ENCODE results near the gene UQCRH. TPM values are rescaled to one million over a fixed set of nuclear protein-coding genes. Genes with fewer than 3 reads are reported as not detected.
A peak's percentile ranks its signal among the peaks of the same experiment; 100 is the strongest.

Gene UQCRH
- total RNA-seq, 1 experiment from 2014 or later = 508 TPM

GRCh38 chr1:46315669-46316403 lies 12.3 kb downstream of the UQCRH start:
- no peak overlapping the region for H3K4me3 Mint-ChIP-seq
- Histone ChIP-seq H2BK12ac (ENCODE audit: insufficient read length, low read depth, low read length) (no peak overlapping the region), H3K4ac (ENCODE audit: low read depth, low read length) (no peak overlapping the region), H3K9me3 (ENCODE audit: control insufficient read depth, low read depth, low read length) (no peaks in the 10 kb centered on the region), H3K23me2 (ENCODE audit: insufficient read length, low read depth, low read length, poor library complexity, severe bottlenecking) (no peaks in the 10 kb centered on the region), H3K27me3 (ENCODE audit: insufficient read depth, low read length) (no peaks in the 10 kb centered on the region), H3K56ac (ENCODE audit: insufficient read length, low read depth, low read length) (no peak overlapping the region), H2BK15ac (ENCODE audit: low read depth, low read length) (no peak overlapping the region), H3K14ac (ENCODE audit: insufficient read depth, low read length) (no peak overlapping the region), H3K79me2 (ENCODE audit: insufficient read depth, low read length) (no peaks in the 10 kb centered on the region), H3K9ac (ENCODE audit: extremely low read depth, insufficient read length, low read length) (no peak overlapping the region), H3T11ph (ENCODE audit: low read length) (no peak overlapping the region), H3K23ac (ENCODE audit: insufficient read length, low read depth, low read length) (no peak overlapping the region), H4K5ac (ENCODE audit: insufficient read length, low read depth, low read length) (no peak overlapping the region), H2BK5ac (ENCODE audit: insufficient read length, low read length) (no peak overlapping the region), H2BK20ac (ENCODE audit: low read depth, low read length, poor library complexity, severe bottlenecking) (no peak overlapping the region), H2AK5ac (ENCODE audit: insufficient read length, low read length) (no peak overlapping the region), H3K4me2 (ENCODE audit: insufficient read depth, insufficient read length, low read length) (no peak overlapping the region), H4K8ac (replicated peaks; ENCODE audit: insufficient read length, low read depth, low read length) (no peak overlapping the region), H3K79me1 (ENCODE audit: insufficient read depth, low read depth, low read length, poor library complexity, severe bottlenecking) (peaks cover 6% of the 10 kb centered on the region), H4K20me1 (ENCODE audit: control insufficient read depth, insufficient read depth, insufficient read length) (no peaks in the 10 kb centered on the region), H2AFZ (ENCODE audit: low read length) (no peak overlapping the region), H3K4me1 (ENCODE audit: insufficient read depth, low read length) (no peaks in the 10 kb centered on the region), H3K27ac (ENCODE audit: insufficient read length, low read depth, low read length) (no peak overlapping the region), H2BK120ac (ENCODE audit: low read depth, low read length, poor library complexity, severe bottlenecking) (no peak overlapping the region), H3K18ac (ENCODE audit: insufficient read length, low read depth, low read length) (no peak overlapping the region), H4K91ac (ENCODE audit: insufficient read length, low read depth, low read length) (no peak overlapping the region)
- peaks cover 10% of the 10 kb centered on the region in 2 experiments for H3K4me1 Mint-ChIP-seq
- H3K27me3 Mint-ChIP-seq (ENCODE audit: low read depth) = no peaks in the 10 kb centered on the region
- no peak for DNase-seq
- H3K9me3 Mint-ChIP-seq = no peaks in the 10 kb centered on the region; a peak in 1 of 5 replicates
- no peak for TF ChIP-seq CTCF (conservative IDR thresholded peaks at IDR 0.05)
- whole genome bisulfite sequencing (ENCODE audit: extremely low coverage, insufficient read length, low lambda C conversion rate) = no CpG with 5 or more reads among the region's 3 CpGs
- peak overlapping the region in 1 of 3 experiments; percentile 37; a peak in 2 of 7 replicates for H3K27ac Mint-ChIP-seq
- H3K36me3 Mint-ChIP-seq (ENCODE audit: insufficient read depth in 1 of 3, low read depth in 3 of 3) = peaks cover 35 to 63% (median 51%) of the 10 kb centered on the region in 3 experiments; a peak in 6 of 7 replicates
